IMR-90 (cell line): Measurements from ENCODE around the gene GAS6.

Experiments used
- CEBPB ChIP-seq: IDR thresholded peaks from 2 replicates; pipeline ENCODE4 v1.6.1; 2012; ENCODE audit warnings: low read depth, low read length, improper control_type of control experiment
- MAFK ChIP-seq: IDR thresholded peaks from 2 replicates; pipeline ENCODE4 v1.6.1; 2012; ENCODE audit warnings: low read depth, low read length, improper control_type of control experiment
- MXI1 ChIP-seq: IDR thresholded peaks from 2 replicates; pipeline ENCODE4 v1.6.1; 2012; ENCODE audit warnings: low read depth, mild to moderate bottlenecking, low read length, moderate library complexity, borderline replicate concordance
- NFE2L2 ChIP-seq: fragments of 150-350 bp; IDR thresholded peaks from 2 replicates; pipeline ENCODE4 v1.6.1; 2016; ENCODE audit warnings: low read depth, mild to moderate bottlenecking, low read length
- POLR2A ChIP-seq: IDR thresholded peaks from 2 replicates; pipeline ENCODE4 v1.6.1; 2012; ENCODE audit warnings: mild to moderate bottlenecking, low read depth, low read length
- RAD21 ChIP-seq: IDR thresholded peaks from 2 replicates; pipeline ENCODE4 v1.6.1; 2012; ENCODE audit warnings: low read length, improper control_type of control experiment
- RCOR1 ChIP-seq: IDR thresholded peaks from 2 replicates; pipeline ENCODE4 v1.6.1; 2012; ENCODE audit warnings: mild to moderate bottlenecking, low read length, improper control_type of control experiment; ENCODE audit not compliant: insufficient replicate concordance
- RFX5 ChIP-seq: IDR thresholded peaks from 2 replicates; pipeline ENCODE4 v1.8.0; 2012; ENCODE audit warnings: low read depth, mild to moderate bottlenecking, low read length, moderate library complexity
- SMC3 ChIP-seq: fragments of 150-350 bp; IDR thresholded peaks from 2 replicates; pipeline ENCODE4 v1.6.1; 2016; ENCODE audit warnings: low read depth, mild to moderate bottlenecking, antibody characterized with exemption, low read length, moderate library complexity
- TF ChIP-seq, protein P1 (sequence below): conservative IDR thresholded peaks from 2 replicates; pipeline ENCODE4 v1.5.1; 2012; ENCODE audit warnings: mild to moderate bottlenecking, low read depth, low read length, improper control_type of control experiment
- TF ChIP-seq, protein P2 (sequence below): fragments of 150-350 bp; IDR thresholded peaks from 2 replicates; pipeline ENCODE4 v1.6.1; 2017; ENCODE audit warnings: mild to moderate bottlenecking, antibody characterized with exemption, low read length, low read depth

DNA sequence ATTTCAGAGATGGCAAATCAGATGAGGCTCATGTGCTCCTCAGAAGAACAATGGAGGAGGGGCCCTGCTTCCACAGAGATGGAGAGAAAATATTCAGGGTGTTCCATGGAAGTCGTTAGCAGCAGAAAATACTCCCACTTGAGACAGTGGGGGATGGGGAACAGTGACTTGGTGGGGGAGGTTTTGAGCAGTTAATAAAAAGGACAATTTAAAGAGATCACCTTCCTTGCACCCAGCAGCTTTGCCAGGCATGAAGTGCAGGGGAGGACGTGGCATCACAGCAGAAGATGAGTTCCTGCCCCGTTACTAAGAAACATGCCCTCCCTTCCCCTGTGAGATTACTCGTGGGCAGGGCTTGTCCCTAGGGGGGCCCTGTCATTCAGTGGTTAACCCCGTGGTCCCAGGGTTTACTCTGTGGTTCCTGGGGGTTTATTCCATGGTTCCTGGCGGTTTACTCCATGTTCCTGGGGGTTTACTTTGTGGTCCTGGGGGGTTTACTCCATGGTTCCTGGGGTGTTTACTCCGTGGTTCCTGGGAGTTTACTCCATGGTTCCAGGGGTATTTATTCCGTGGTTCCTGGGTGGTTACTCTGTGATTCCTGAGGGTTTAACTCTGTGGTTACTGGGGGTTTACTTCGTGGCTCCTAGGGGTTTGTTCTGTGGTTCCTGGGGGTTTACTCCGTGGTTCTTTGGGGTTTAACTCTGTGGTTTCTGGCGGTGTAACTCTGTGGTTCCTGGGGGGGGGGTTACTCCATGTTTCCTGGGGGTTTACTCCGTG is 55.6 kb downstream of the GAS6 start:
- TF ChIP-seq, protein P1, sequence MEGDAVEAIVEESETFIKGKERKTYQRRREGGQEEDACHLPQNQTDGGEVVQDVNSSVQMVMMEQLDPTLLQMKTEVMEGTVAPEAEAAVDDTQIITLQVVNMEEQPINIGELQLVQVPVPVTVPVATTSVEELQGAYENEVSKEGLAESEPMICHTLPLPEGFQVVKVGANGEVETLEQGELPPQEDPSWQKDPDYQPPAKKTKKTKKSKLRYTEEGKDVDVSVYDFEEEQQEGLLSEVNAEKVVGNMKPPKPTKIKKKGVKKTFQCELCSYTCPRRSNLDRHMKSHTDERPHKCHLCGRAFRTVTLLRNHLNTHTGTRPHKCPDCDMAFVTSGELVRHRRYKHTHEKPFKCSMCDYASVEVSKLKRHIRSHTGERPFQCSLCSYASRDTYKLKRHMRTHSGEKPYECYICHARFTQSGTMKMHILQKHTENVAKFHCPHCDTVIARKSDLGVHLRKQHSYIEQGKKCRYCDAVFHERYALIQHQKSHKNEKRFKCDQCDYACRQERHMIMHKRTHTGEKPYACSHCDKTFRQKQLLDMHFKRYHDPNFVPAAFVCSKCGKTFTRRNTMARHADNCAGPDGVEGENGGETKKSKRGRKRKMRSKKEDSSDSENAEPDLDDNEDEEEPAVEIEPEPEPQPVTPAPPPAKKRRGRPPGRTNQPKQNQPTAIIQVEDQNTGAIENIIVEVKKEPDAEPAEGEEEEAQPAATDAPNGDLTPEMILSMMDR, result no peak
- TF ChIP-seq RAD21 (no peak), POLR2A (no peak), RCOR1 (no peak), RFX5 (no peak), MXI1 (no peak), MAFK (no peak), SMC3 (no peak), CEBPB (no peak), NFE2L2 (no peak)
- TF ChIP-seq, protein P2, sequence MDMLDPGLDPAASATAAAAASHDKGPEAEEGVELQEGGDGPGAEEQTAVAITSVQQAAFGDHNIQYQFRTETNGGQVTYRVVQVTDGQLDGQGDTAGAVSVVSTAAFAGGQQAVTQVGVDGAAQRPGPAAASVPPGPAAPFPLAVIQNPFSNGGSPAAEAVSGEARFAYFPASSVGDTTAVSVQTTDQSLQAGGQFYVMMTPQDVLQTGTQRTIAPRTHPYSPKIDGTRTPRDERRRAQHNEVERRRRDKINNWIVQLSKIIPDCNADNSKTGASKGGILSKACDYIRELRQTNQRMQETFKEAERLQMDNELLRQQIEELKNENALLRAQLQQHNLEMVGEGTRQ, result no peak
